Fibroblast of peridontal ligament (primary cell): Measurements from ENCODE around the gene SUB1.

Source experiments
- DNase-seq: peaks from one replicate; pipeline ENCODE4 v3.0.0-alpha.2; 2010; ENCODE audit errors: extremely low read depth

The SUB1 gene

DNA sequence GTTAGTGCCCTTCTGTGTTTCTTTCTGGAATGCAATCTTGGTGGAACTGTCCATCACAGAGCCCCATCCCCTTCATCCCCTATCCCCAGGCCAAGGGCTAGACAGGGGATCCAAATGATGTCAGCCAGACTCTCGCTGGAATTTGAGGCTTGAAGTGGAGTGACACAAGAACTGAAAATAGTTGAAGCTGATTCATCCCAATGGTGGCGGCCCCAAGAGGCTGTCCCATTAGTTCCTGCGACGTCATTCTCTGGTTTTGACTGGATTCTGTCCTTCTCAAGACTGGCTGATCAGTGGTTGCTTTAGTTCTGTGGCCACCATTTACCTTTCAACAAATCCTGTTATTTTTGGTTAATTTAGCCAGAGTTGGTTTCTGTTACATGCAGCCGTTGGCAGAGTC lies 59.9 kb downstream of the SUB1 start:
- DNase-seq, result no peak

DNA sequence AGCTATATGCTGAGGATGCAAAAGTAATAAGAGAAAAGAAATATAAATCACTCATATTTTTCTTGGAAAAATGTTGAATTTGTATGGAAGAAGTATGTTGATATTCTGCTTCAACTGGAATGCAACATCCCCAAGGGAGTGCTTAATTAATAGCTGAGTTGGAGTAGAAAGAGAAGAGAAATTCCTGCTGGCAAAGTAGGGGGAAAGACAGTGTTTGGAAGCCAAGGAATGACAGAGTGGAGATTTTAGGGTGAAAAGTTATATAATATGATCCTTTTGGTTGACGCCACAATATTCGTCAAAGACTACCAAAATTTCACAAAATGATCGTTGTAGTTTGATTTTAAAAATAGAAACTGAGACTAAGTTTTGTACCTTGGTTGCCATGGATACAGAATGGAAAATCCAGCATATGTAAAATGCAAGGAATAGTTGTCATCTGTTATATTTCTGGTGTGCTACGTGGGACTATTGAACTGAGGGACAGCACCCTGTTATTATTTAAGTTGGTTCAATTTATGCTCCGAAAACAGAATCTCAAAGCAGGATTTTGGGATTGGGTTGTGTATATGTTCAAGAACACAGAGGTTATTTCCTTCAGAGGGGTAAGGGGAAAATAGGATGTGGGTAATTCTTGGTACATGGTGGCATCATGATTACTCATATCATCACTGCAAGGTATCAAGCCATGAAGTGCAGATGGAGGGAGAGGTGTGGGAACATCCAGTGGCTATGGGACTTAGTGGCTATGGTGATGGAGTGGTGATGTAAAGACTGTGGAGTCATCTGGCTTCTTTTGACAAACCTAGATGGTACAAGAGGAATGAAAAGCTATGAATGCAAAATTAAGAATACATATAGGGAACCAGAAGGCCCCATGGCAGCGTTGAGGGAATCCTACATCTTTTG lies 61.0 kb downstream of the SUB1 start:
- peak; percentile 26 for DNase-seq

DNA sequence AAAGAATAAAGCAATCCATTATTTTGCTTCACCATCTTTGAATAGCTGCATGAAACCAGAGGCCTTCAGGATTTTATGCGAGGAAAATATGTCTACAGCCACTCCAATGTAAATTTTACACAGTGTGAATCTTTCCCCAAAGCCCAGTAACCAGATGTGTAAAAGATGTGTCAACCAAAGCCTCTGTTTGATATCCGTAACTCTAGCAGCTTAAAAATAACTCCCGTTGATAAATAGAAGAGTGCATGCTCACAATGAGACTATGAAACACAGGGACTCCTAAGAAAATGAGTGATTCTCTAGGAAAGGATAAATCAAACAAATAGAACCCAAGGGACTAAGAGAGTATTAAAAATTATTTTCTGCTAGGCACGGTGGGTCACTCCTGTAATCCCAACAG lies 65.7 kb downstream of the SUB1 start:
- DNase-seq, result no peak

DNA sequence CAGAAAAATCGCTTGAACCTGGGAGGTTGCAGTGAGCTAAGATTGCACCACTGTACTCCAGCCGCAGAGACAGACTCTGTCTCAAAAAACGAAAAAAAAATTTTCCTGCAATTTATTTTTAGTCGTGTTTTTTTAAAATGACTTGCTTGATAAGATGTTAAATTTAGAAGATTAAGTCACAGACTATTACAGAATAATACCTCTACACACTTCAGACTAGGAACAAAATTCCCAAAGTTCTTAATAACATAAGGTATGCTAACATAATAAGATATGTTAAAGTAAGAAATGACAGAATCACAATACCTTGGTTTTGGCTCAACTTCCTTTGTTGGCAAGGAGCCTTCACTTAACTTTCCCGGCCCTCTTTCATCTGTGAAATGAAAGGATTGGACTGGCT lies 66.3 kb downstream of the SUB1 start:
- DNase-seq, result no peak
